Measurements from ENCODE around the gene TOR4A. TPM values are rescaled to one million over a fixed set of nuclear protein-coding genes. Genes with fewer than 3 reads are reported as not detected.

TOR4A gene
- total and polyA plus RNA-seq, 8 donors = 8.5 to 38.5 (median 11.1) TPM

GRCh38 chr9:137303893-137304382 is 26.4 kb downstream of the TOR4A start:
- intact Hi-C loops (cut with DNase I) = loop anchor here in 1 of 2 donors (10.0 kb wide), 1 partner anchor 101 kb away; no protein-coding TSS in a partner anchor
- Histone ChIP-seq H3K4me1 (peaks cover 29 to 72% of the 10 kb centered on the region in 2 donors), H3K27me3 (peaks cover 14 to 94% of the 10 kb centered on the region in 2 donors), H3K4me3 (no peak overlapping the region), H3K27ac (no peak overlapping the region), H3K36me3 (no peaks in the 10 kb centered on the region), H3K9me3 (no peaks in the 10 kb centered on the region)
- DNase-seq = peak in 1 of 4 donors; percentile 76
- no peak for ATAC-seq
- no peak for TF ChIP-seq CTCF (IDR thresholded peaks at IDR 0.05)

GRCh38 chr9:137304383-137305059 is 27.0 kb downstream of the TOR4A start:
- ATAC-seq (no peak), DNase-seq (peak in 1 of 4 donors; percentile 60)
- Histone ChIP-seq H3K36me3 (no peaks in the 10 kb centered on the region), H3K4me3 (no peak overlapping the region), H3K9me3 (no peaks in the 10 kb centered on the region), H3K27me3 (peaks cover 10 to 94% of the 10 kb centered on the region in 2 donors), H3K27ac (peak overlapping the region; percentile 65 to 68), H3K4me1 (peaks cover 29 to 72% of the 10 kb centered on the region in 2 donors)
- intact Hi-C loops (cut with DNase I) = loop anchor here in 1 of 2 donors (10.0 kb wide), 1 partner anchor 100 kb away; no protein-coding TSS in a partner anchor
- TF ChIP-seq CTCF (IDR thresholded peaks at IDR 0.05) = no peak

- H3K9me3 ChIP-seq = no peaks in the 10 kb centered on the region
- TF ChIP-seq CTCF (IDR thresholded peaks at IDR 0.05) = no peak
- ATAC-seq = peak; percentile 52
- H3K27ac ChIP-seq = peak overlapping the region; percentile 65 to 68
- intact Hi-C loops (cut with DNase I) = loop anchor here in 1 of 2 donors (10.0 kb wide), 1 partner anchor 100 kb away; no protein-coding TSS in a partner anchor
- H3K27me3 ChIP-seq = peaks cover 4 to 87% of the 10 kb centered on the region in 2 donors
- H3K4me1 ChIP-seq = peaks cover 29 to 68% of the 10 kb centered on the region in 2 donors
- DNase-seq = peak in 2 of 4 donors; percentile 59 to 85
- H3K4me3 ChIP-seq = peak overlapping the region in 1 of 2 donors; percentile 7
- H3K36me3 ChIP-seq = no peaks in the 10 kb centered on the region
Observed at GRCh38 chr9:137305060-137305797, 27.7 kb downstream of the TOR4A start.

GRCh38 chr9:137305798-137306065 is 28.2 kb downstream of the TOR4A start:
- Histone ChIP-seq H3K27ac (peak overlapping the region; percentile 65 to 68), H3K36me3 (no peaks in the 10 kb centered on the region), H3K4me3 (no peak overlapping the region), H3K4me1 (peaks cover 29 to 65% of the 10 kb centered on the region in 2 donors), H3K9me3 (no peaks in the 10 kb centered on the region), H3K27me3 (peaks cover 3 to 82% of the 10 kb centered on the region in 2 donors)
- TF ChIP-seq CTCF (IDR thresholded peaks at IDR 0.05) = no peak
- intact Hi-C loops (cut with DNase I) = loop anchor here in 1 of 2 donors (10.0 kb wide), 1 partner anchor 99 kb away; no protein-coding TSS in a partner anchor
- ATAC-seq = no peak
- peak in 1 of 4 donors; percentile 69 for DNase-seq

All from left lung (tissue), 10 donors.